ENCODE data around the gene ZNF223.

The ZNF223 gene

DNA sequence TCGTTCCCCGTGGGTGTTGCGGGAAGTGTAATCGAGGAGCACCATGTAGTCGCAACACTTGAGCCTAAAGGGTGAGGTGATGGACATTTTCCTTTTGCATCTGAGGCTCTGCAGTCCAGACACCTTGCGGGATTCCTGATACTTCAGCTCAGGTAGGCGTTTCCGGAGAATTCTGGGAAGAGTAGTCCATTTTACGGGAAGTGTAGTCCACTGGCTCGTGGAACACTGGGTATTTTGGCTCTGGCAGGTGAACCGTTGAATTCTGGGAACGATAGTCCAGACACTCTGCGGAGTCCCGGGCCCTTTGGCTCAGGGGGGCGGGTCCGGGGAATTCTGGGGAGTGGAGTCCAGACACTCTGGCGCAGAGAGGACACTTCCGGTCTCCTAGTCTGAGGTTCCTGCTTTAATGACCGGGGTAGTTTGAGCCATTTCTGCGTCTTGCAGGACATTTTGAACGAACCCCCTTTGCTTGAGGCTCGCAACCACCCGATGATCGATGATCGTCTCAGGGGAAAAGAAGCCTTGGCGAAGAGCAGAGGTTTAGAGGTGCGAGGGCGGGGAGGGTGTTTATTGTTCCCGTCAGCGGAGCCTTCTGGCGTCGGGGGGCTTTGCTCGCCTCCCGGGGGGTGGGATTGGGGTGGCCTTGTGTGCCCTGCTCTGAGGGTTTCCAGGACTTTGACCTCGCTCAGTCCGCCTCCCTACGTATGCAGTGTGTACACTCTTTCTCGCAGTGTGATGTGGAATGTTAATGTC, at the start of gene ZNF223:
ZNF223 (plus strand) TSS at position 387 of the 753 bp plus-strand sequence. CDS start 3,141 bp downstream, outside the sequence.
- peak; percentile 91 to 98 for DNase-seq

DNA sequence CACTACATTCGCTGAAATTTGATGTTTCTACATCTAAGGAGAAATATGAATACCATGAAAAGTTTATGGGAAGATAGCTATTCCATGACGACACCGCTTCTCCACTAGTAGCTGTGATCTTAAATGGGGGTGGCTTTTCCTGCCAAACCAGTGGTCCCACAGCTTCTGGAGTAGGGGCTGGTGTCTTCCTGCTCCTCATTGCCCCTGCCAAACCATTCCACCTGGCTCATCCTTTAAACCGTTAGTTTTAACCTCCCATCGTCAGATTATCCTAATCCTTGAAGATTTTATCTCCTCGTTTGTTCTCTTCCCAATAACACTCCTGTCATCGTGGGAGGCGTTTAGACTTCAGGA, 49.6 kb upstream of the ZNF223 start:
- DNase-seq, result no peak

DNA sequence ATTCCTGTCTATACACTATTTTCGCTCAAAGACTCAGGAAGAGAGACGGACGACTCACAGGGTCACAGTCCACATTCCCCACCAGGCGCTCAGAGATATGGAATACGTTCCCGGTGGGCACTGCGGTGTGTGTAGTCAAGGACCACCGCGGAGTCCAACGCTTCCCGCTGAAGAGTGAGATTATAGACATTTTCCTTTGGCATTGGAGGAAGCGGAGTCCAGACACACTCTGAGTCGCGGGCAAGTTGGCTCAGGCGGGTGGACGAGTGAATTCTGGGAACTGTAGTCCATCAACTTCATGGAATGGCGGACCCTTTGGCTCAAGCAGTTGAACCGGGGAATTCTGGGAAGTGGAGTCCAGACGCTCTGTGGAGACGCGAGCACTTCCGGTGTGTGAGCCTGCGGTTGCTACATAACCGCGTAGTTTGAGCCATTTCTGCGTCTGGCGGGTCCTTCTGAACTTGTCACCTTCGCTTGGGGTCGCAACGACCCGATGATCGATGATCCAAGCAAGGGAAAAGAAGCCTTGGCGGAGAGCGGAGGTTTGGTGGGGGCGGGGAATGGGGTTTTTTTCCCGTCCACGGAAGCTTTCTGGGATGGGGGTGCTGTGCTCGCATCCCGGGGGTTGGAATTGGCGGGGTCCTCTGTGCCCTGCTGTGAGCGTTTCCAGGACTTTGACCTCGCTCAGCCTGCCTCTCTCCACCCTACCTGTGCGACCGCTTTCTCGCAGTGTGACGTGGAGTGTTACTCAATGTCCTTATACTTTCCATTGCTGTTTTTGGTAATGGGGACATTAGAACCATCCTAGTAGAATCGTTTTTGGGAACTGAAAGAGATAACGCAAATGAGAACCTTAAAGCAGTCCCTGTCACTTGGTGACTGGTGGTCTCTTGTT, 49.0 kb upstream of the ZNF223 start, which contains the start of gene ZNF230:
ZNF230 (plus strand) TSS at position 392 of the 895 bp plus-strand sequence. CDS start 4,122 bp downstream, outside the sequence.
- peak; percentile 85 to 97 for DNase-seq

DNA sequence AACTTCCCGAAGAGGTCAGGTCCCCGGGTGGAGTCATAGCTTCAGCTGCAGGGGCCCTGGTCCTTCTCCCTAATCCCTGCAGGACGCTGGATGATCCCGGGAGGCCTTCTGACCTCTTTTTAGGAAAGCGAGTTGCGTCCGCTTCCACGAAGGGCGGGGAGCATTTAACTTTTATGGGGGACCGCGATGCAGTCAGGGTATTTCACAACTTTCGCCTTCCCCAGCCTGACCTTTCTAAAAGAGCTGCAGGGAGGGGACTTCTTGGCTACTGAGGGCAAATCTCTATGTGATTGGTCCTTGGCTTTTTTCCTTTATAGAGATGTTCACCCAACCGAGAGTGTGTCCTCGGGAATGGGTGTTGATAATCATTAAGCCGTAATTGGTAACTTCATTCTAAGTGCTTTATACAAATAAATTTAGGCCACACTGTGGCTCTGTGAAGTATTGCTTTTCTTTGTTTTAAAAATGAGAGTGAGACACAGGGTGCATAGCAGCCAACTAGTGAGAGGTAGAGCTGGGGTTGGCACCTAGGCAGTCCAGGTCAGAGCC, 48.3 kb upstream of the ZNF223 start:
- DNase-seq, result peak in 1 of 2 experiments; percentile 10

DNA sequence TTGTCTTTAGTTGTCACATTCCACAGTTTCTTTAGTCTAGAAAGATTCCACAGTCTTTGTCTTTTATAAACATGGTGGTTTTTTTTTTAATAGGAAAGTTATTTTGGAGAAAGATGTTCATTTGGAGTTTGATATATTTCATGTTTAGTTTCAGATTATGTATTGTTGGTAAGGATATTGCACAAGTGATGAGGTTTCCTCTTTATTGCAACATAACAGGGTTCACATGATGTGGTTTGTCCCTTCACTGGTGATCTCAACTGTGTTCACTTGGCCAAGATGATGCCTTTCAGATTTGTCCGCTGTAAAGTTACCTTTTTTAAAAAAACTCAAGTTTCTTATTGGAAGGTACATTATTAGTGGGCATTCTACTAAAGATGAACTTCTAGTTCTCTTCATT, 45.9 kb upstream of the ZNF223 start:
- no peak for DNase-seq

DNA sequence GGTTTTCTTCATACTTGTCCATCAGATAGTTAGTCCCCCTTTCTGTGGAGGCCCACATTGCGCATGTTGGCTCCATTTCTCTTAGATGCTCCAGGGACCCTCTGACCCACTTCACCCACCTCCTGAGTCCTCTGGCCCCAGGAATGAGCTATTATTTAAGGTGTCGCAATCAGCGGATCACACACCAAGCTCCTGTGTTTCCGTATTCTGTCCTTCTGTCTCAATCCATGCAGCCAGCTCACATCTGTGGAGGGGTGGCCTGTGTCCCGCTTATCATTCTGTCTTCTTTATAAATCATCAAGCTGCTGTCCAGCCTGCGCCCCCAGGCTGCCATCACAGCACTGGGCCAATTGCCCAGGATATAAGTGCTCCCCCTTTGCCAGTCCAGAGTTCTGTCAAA, 44.4 kb upstream of the ZNF223 start:
- no peak for DNase-seq

DNA sequence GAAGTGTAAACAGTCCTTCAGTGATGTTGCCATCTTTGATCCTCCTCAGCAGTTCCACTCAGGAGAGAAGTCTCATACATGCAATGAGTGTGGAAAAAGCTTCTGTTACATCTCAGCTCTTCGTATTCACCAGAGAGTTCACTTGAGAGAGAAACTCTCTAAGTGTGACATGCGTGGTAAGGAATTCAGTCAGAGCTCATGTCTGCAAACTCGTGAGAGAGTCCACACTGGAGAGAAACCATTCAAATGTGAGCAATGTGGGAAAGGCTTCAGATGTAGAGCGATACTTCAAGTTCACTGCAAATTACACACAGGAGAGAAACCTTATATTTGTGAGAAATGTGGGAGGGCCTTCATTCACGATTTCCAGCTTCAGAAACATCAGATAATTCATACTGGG, 41.4 kb upstream of the ZNF223 start:
- no peak for DNase-seq

DNA sequence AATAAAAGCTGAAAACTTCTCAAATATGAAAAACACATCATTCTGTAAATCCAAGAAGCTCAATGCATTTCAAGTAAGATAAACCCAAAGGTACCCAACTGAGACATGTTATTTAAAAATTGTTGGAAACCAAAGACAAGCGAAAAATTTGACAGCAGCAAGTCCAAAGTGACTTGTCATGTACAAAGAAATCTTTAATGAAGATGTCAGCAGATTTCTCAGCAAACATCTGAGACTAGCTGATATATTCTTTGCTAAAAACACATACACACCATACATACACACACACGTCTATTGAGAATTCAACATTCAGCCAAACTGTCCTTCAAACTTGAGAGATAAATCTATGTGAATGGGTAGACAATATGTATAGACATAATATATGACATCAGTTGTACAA, 32.3 kb upstream of the ZNF223 start:
- no peak for DNase-seq

DNA sequence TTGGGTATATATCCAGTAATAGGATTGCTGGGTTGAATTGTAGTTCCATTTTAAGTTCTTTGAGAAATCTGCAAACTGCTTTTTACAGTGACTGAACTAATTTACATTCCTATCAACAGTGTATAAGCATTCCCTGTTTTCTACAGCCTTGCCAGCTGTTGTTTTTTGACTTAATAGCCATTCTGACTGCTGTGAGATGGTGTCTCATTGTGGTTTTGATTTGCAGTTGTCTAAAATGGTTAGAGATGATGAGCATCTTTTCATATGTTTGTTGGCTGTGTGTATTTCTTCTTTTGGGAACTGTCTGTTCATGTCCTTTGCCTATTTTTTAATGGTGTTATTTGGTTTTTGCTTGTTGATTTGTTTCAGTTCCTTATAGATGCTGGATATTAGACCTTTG, 30.6 kb upstream of the ZNF223 start:
- DNase-seq, result no peak

DNA sequence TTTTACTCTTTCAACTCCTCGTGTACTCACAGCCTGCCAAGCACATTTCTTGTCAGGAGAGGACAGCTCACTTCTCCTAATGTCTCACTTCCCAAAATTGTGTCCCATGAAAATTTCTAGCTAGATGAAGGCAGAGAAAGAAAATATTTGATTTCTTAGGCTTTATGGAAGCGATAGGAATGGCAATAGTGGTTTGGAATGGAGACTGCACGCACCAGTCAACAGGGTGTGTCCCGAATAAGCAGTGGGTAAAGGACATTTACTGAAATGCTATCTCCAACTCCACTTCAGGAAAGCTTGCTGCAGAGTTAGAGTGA, 27.0 kb upstream of the ZNF223 start:
- no peak for DNase-seq

DNA sequence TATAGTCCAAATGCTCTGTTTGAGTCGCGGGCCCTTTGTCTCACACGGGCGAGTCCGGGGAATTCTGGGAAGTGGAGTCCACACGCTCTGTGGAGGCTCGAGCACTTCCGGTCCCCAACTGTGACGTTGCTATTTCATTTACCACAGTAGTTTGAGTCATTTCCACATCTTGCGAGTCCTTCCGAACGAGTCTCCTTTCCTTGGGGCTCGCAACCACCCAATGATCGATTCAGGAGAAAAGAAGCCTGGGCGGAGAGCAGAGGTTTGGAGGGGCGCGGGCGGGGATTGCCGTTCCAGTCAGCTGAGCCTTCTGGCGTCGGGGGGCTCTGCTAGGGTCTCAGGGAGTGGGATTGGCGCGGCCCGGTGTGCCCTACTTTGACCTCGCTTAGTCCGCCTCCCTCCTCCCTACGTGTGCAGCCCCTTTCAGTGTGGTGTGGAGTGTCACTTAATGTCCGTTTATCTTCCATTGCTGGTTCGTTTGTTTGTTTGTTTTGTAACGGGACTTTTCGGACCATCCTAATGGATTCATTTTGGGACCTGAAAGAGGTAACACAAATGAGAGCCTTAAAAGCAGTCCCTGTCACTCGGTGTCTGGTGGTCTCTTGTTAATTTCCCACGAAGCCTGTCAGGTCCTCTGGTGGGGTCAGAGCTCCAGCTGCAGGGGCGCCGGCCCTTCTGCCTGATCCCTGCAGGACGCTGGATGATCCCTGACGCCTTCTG, 26.5 kb upstream of the ZNF223 start, which contains the start of gene ZNF222:
ZNF222 (plus strand) TSS at position 163 of the 720 bp plus-strand sequence; CDS start at position 221, 58 bp downstream.
- DNase-seq, result peak; percentile 73 to 82

DNA sequence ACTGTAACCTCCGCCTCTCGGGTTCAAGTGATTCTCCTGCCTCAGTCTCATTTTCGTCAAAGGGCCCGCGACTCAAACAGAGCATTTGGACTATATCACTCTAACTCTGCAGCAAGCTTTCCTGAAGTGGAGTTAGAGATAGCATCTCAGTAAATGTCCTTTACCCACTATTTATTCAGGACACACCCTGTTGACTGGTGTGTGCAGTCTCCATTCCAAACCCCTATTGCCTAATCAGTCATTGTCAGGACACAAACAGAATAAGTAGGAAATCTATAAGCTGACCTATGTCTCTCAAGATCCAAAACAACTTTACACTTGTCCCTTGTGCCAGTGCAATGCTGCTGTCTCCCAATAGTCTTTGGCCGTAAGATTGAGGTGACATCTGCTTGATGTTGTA, 25.2 kb upstream of the ZNF223 start:
- no peak for DNase-seq

DNA sequence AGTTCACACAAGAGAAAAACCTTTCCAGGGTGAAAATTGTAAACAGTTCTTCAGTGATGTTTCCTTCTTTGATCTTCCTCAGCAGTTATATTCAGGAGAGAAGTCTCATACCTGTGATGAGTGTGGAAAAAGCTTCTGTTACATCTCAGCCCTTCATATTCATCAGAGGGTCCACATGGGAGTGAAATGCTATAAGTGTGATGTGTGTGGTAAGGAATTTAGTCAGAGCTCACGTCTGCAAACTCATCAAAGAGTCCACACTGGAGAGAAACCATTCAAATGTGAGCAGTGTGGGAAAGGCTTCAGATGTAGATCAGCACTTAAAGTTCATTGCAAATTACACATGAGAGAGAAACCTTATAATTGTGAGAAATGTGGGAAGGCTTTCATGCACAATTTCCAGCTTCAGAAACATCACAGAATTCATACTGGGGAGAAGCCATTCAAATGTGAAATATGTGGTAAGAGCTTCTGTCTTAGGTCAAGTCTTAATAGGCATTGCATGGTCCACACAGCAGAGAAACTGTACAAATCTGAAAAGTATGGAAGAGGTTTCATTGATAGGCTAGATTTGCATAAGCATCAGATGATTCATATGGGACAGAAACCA, 19.7 kb upstream of the ZNF223 start:
- no peak for DNase-seq

DNA sequence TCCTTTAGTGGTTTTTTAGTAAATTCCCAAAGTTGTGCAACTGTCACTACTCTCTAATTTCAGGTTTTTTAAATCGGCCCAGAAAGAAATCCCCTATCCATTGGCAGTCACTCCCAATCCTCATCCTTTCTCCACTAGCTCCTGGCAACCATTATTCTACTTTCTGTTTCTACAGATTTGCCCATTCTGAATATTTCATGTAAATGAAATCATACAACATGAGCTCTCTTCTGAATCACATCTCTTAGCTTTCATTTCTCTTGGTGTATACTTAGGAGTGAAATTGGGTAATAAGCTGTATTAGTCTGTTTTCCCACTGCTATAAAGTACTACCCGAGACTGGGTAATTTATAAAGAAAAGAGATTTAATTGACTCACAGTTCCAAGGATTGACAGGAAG, 9.7 kb upstream of the ZNF223 start:
- no peak for DNase-seq

DNA sequence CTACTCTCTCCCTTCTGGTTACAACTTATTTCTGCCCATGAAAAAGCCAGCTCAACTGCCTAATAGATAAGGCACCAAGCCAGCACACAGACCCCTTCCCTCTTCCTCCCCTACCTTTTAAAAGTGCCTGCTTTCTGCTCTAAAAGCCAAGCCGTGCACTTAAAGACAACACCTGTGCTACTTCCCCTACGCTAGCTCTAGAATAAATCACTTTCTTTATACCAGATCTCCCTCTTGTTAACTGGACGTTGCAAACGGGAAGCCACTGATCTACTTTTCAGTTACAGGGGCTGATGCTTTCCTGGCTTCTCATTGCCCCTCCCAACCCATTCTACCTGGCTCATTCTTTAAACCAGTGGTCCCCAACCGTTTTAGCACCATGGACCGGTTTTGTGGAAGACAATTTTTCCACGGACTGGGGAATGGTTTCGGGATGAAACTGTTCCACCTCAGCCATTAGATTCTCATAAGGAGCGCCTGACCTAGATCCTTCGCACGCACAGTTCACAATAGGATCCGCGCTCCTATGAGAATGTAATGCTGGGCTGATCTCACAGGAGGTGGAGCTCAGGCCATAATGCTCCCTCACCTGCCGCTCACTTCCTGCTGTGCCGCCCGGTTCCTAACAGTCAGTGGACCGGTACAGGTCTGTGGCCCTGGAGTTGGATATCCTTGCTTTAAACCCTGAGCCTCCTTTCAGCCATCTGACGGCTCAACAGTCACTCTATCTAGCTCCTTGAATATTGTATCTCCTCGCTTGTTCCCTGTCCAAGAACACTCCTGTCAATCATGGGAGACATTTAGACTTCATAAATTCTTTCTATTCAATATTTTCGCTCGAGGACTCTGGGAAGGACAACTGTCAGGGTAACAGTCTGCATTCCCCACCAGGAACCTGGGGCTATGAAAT, 841 bp upstream of the ZNF223 start:
- DNase-seq, result peak; percentile 56 to 86

DNA sequence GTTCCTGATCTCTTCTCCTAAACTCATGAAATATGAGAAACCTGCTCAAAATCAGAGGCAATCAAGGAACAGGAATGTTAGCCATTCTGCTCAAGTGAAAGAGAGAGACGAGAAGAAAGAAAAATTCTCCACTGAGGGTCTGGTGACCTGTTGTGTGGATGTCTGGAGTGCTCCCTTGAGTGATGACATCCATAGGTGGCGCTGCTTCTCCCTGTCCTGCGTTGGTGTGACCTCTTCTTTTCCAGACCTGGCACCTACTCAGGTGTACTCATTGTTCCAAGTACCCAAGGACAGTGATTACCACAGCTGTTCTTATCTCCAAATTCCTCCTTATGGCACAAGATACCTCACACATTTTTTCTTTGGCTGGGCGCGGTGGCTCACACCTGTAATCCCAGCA, 4.0 kb downstream of the ZNF223 start:
- DNase-seq, result no peak

DNA sequence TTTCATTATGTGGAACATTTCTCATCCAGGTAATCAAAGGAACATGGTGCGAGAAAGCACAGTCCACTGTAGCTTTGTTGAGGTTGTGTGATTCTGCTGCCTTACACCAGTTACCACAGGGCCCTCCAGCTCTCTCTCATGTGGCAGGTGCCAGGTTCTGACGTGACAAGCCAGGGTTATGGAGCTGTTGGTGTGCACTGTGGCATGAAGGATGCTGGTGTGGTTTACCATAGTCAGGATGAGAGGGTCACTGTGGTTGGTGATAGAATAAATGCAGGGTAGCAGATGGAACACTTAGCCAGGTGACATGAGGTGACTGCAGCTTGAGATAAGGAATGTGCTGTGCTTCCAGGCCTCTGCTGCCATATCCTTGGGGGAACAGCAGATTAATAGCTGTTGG, 7.4 kb downstream of the ZNF223 start:
- no peak for DNase-seq

DNA sequence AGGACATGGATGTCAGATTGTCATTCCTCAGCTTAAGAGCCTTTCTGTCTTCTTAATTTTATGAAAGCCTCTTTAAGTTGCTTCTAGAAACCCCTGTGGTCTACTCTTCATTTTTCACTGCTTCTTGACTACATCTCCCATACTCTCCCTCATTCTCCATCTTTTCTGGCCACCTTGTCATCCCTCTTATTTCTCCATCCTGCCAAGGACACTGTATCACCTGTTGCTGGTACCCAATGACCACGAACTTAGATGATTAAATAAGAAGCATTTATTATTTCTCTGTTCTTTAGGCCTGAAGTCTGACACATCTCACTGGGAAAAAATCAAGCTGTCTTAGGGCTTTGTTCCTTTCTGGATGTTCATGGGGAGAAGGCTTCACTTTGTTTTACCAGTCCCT, 9.2 kb downstream of the ZNF223 start:
- DNase-seq, result no peak

DNA sequence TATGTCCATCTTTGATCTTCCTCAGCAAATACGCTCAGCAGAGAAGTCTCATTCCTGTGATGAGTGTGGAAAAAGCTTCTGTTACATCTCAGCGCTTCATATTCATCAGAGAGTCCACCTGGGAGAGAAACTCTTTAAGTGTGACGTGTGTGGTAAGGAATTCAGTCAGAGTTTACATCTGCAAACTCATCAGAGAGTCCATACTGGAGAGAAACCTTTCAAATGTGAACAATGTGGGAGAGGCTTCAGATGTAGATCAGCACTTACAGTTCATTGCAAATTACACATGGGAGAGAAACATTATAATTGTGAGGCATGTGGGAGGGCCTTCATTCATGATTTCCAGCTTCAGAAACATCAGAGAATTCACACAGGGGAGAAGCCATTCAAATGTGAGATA, 14.5 kb downstream of the ZNF223 start:
- no peak for DNase-seq

DNA sequence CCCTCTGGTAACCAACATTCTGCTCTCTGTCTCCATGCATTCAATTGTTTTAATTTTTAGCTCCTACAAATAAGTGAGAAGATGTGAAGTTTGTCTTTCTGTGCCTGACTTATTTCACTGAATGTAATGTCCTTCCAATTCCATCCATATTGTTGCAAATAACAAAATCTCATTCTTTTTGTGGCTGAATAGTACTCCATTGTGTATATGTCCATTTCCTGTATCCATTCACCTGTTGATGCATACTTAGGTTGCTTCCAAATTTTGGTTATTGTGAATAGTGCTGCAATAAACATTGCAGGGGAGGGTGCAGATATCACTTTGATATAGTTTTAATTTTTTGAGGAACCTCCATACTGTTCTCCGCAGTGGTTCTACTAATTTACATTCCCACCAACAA, 17.6 kb downstream of the ZNF223 start:
- DNase-seq, result no peak

DNA sequence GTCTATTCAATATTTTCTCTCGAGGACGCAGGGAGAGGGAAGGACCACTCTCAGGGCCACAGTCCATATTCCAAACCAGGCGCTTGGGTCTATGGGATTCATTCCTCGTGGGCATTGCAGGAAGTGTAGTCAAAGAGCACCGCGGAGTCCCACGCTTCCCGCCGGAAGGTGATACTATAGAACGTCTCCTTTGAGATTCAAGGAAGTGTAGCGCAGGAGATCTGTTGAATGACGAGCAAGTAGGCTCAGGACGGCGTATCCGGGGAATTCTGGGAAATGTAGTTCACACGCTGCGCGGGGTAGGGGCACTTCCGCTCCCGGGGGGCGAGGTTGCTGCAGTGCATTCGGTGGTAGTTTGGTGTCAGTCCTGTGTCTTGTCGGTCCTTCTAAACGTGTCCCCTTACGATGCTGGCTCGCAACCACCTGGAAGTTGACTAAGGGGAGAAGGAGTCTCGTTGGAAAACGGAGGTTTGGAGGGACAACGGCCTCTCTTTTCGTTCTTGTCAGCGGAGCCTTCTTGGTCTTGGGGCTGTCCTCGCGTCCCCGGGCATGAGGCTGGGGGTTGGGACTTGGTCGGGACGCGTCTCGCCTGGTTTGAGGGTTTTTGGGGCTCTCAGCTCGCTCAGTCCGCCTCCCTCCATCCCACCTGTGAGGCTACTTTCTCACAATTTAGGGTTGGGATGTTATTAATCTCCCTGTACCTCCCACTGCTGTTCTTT, 20.1 kb downstream of the ZNF223 start, which contains the start of gene ZNF284:
ZNF284 (plus strand) TSS at position 336 of the 719 bp plus-strand sequence. CDS start 4,231 bp downstream, outside the sequence.
- DNase-seq, result peak; percentile 85 to 93
